ENCODE data around the gene RPS15. TPM values are rescaled to one million over a fixed set of nuclear protein-coding genes. Genes with fewer than 3 reads are reported as not detected.

RPS15 gene
- total and polyA plus RNA-seq, 2 donors (not counting 3 experiments of a cell fraction or from before 2014, with no cell fraction given) = 1,260 to 3,270 TPM

GRCh38 chr19:1455002-1455335 is 16.8 kb downstream of the RPS15 start:
- Histone ChIP-seq H2AFZ (ENCODE audit: low read depth, low read length) (no peak overlapping the region), H3K36me3 (ENCODE audit: control insufficient read depth in 2 of 2, extremely low read depth in 1 of 2, insufficient read depth in 2 of 2, low read length in 2 of 2) (no peaks in the 10 kb centered on the region), H3K27ac (ENCODE audit: insufficient read depth, low read depth, low read length) (no peak overlapping the region), H3K4me2 (ENCODE audit: insufficient read depth, low read length) (no peak overlapping the region), H3K27me3 (ENCODE audit: control insufficient read depth in 2 of 2, insufficient read depth in 2 of 2, low read length in 2 of 2) (peaks cover 32 to 36% of the 10 kb centered on the region in 2 experiments), H3K9ac (replicated peaks; ENCODE audit: extremely low read depth, insufficient read depth, low read length) (no peak overlapping the region), H3K9me1 (replicated peaks; ENCODE audit: control insufficient read depth, extremely low read depth, insufficient read depth, low read length) (no peaks in the 10 kb centered on the region), H3K79me2 (ENCODE audit: control insufficient read depth, insufficient read depth, low read length) (no peaks in the 10 kb centered on the region), H3K4me3 (replicated peaks in 1 of 3; ENCODE audit: insufficient read depth in 1 of 3, low read depth in 1 of 3, low read length in 3 of 3) (no peak overlapping the region), H3K4me1 (ENCODE audit: control insufficient read depth, extremely low read depth, insufficient read depth, low read length) (no peaks in the 10 kb centered on the region), H4K20me1 (replicated peaks; ENCODE audit: control insufficient read depth, extremely low read depth, insufficient read depth, low read length) (no peaks in the 10 kb centered on the region), H3K9me3 (replicated peaks; ENCODE audit: control insufficient read depth, insufficient read depth, low read length) (no peaks in the 10 kb centered on the region)
- no peak for TF ChIP-seq POLR2A (IDR thresholded peaks at IDR 0.05; ENCODE audit: low read depth, low read length)
- dilution Hi-C loops (cut with MboI; ENCODE audit: extremely low pct_ligation_motif_present, low sequenced_read_pairs) (no loop called here), intact Hi-C loops (cut with micrococcal nuclease) (no loop called here)
- ChIA-PET POLR2A (interaction anchor here (0.6 kb wide), 1 partner anchor 1522 kb away, joined by 4 read pairs; no protein-coding TSS in a partner anchor), CTCF (interaction anchor here (0.6 to 3.7 kb wide), 3 partner anchors 10 to 267 kb away, joined by 4 to 28 read pairs (median 11); no protein-coding TSS in a partner anchor)
- no TSS peak for BruUV-seq (replicated peaks)
- peak; percentile 76 for FAIRE-seq
- DNase-seq (ENCODE audit: low read depth, low spot score) = peak; percentile 86

DNA sequence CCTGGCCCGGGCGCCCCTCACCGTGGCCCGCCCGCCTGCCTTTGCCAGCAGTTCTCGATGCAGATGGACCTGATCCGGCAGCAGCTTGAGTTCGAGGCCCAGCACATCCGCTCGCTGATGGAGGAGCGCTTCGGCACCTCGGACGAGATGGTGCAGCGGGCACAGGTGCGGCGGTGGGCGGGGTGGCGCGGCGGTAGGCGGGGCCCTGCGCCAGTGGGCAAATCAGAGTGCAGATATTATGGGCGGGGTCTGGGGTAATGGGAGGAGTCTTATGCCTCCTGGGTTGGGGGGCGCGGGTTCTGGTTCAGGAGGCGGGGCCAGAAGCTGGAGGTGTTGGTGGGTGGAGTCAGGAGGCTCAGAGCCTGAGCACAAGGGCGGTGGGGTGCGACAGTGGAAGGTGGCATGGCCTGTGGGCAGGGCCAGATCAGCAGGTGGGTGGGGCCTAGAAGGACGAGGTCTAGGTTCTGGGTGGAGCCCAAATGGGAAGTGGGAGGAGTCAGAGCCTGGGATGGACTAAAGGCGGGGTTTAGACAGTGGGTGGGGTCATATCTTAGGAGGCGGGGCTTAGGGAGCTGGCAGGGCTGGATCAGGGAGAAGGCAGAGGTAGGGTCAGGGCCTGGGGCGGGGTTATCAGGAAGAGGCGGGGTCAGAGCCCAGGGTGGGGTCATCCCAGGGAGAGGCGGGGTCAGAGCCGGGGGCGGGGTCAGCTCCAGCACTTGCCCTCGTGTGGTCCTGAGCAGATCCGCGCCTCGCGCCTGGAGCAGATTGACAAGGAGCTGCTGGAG is 17.3 kb downstream of the RPS15 start:
- no peak overlapping the region for H3K4me2 ChIP-seq (ENCODE audit: insufficient read depth, low read length)
- H3K9me3 ChIP-seq (replicated peaks; ENCODE audit: control insufficient read depth, insufficient read depth, low read length) = no peaks in the 10 kb centered on the region
- FAIRE-seq (peak; percentile 49), DNase-seq (ENCODE audit: low read depth, low spot score) (peak; percentile 53)
- CTCF ChIA-PET = interaction anchor here (0.6 to 3.7 kb wide), 3 partner anchors 11 to 267 kb away, joined by 4 to 28 read pairs (median 11); no protein-coding TSS in a partner anchor
- intact Hi-C loops (cut with micrococcal nuclease) = no loop called here
- H3K9me1 ChIP-seq (replicated peaks; ENCODE audit: control insufficient read depth, extremely low read depth, insufficient read depth, low read length) = no peaks in the 10 kb centered on the region
- H3K4me1 ChIP-seq (ENCODE audit: control insufficient read depth, extremely low read depth, insufficient read depth, low read length) = no peaks in the 10 kb centered on the region
- TF ChIP-seq JUN (IDR thresholded peaks at IDR 0.05; ENCODE audit: borderline replicate concordance, insufficient read depth, insufficient read length, low read depth) = no peak
- TF ChIP-seq POLR2A (IDR thresholded peaks at IDR 0.05; ENCODE audit: low read depth, low read length) = no peak
- TF ChIP-seq FOS (IDR thresholded peaks at IDR 0.05; ENCODE audit: borderline replicate concordance, insufficient read depth, low read length) = no peak
- no peak for TF ChIP-seq EZH2 (IDR thresholded peaks at IDR 0.05; ENCODE audit: borderline replicate concordance, low read depth, low read length, severe bottlenecking)
- no peak for TF ChIP-seq POLR2AphosphoS5 (IDR thresholded peaks at IDR 0.05; ENCODE audit: insufficient read depth, low read depth, low read length)
- TF ChIP-seq MAX (IDR thresholded peaks at IDR 0.05; ENCODE audit: insufficient read depth, insufficient read length) = no peak
- TF ChIP-seq MYC (IDR thresholded peaks at IDR 0.05; ENCODE audit: low read depth, low read length) = no peak
- no peak for TF ChIP-seq GATA2 (IDR thresholded peaks at IDR 0.05; ENCODE audit: insufficient read depth, insufficient read length, low read depth, low read length)
- TF ChIP-seq, protein P1, sequence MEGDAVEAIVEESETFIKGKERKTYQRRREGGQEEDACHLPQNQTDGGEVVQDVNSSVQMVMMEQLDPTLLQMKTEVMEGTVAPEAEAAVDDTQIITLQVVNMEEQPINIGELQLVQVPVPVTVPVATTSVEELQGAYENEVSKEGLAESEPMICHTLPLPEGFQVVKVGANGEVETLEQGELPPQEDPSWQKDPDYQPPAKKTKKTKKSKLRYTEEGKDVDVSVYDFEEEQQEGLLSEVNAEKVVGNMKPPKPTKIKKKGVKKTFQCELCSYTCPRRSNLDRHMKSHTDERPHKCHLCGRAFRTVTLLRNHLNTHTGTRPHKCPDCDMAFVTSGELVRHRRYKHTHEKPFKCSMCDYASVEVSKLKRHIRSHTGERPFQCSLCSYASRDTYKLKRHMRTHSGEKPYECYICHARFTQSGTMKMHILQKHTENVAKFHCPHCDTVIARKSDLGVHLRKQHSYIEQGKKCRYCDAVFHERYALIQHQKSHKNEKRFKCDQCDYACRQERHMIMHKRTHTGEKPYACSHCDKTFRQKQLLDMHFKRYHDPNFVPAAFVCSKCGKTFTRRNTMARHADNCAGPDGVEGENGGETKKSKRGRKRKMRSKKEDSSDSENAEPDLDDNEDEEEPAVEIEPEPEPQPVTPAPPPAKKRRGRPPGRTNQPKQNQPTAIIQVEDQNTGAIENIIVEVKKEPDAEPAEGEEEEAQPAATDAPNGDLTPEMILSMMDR (IDR thresholded peaks at IDR 0.05; ENCODE audit: extremely low read depth in 1 of 2, insufficient read depth in 1 of 2, low read depth in 1 of 2, low read length in 2 of 2) = no peak
- H3K79me2 ChIP-seq (ENCODE audit: control insufficient read depth, insufficient read depth, low read length) = no peaks in the 10 kb centered on the region
- POLR2A ChIA-PET = interaction anchor here (0.6 kb wide), 1 partner anchor 1522 kb away, joined by 4 read pairs; no protein-coding TSS in a partner anchor
- H3K36me3 ChIP-seq (ENCODE audit: control insufficient read depth in 2 of 2, extremely low read depth in 1 of 2, insufficient read depth in 2 of 2, low read length in 2 of 2) = no peaks in the 10 kb centered on the region
- H4K20me1 ChIP-seq (replicated peaks; ENCODE audit: control insufficient read depth, extremely low read depth, insufficient read depth, low read length) = no peaks in the 10 kb centered on the region
- H3K9ac ChIP-seq (replicated peaks; ENCODE audit: extremely low read depth, insufficient read depth, low read length) = no peak overlapping the region
- H3K27me3 ChIP-seq (ENCODE audit: control insufficient read depth in 2 of 2, insufficient read depth in 2 of 2, low read length in 2 of 2) = peaks cover 28 to 31% of the 10 kb centered on the region in 2 experiments
- dilution Hi-C loops (cut with MboI; ENCODE audit: extremely low pct_ligation_motif_present, low sequenced_read_pairs) = no loop called here
- no peak overlapping the region for H3K4me3 ChIP-seq (replicated peaks in 1 of 3; ENCODE audit: insufficient read depth in 1 of 3, low read depth in 1 of 3, low read length in 3 of 3)
- no TSS peak for BruUV-seq (replicated peaks)
- no peak overlapping the region for H2AFZ ChIP-seq (ENCODE audit: low read depth, low read length)
- H3K27ac ChIP-seq (ENCODE audit: insufficient read depth, low read depth, low read length) = no peak overlapping the region
